Right lobe of liver (tissue), 4 donors: ENCODE results near the gene NAXD.

Experiments
- CTCF ChIP-seq, 4 donors: fragments of 200-600 bp in 3 of 4; fragments of 450-650 bp in 1 of 4; IDR thresholded peaks; one replicate each; pipeline versions ENCODE4 v1.5.1 to v1.8.0; 2016 to 2022; ENCODE audit warnings: antibody characterized with exemption in 4 of 4, mild to moderate bottlenecking in 2 of 4
- POLR2A ChIP-seq: fragments of 450-650 bp; IDR thresholded peaks from one replicate; pipeline ENCODE4 v1.6.1; 2017; ENCODE audit warnings: antibody characterized with exemption, mild to moderate bottlenecking
- donor health status: DM: no; HTN: no; CAD: no.
- donor health status: DM: no; HTN: no; CAD: no.
- donor health status: DM: no; HTN: yes; CAD: no.

- TF ChIP-seq CTCF (IDR thresholded peaks at IDR 0.05): no peak
- no peak for TF ChIP-seq POLR2A
These were observed 9.7 kb downstream of the NAXD start for GRCh38 chr13:110624766-110625756.
